GM19240 (cell line): Measurements from ENCODE around the gene CD99L2.
"Not testable (repeated sequence)": the region's sequence is repeated elsewhere in the genome, so short reads cannot be mapped to it uniquely, and the experiment has no call there.

ENCODE experiments used
- DNase-seq: peaks from one replicate; pipeline ENCODE4 v3.0.0; 2011; ENCODE audit warnings: low spot score; ENCODE audit not compliant: insufficient read length

CD99L2 gene

DNA sequence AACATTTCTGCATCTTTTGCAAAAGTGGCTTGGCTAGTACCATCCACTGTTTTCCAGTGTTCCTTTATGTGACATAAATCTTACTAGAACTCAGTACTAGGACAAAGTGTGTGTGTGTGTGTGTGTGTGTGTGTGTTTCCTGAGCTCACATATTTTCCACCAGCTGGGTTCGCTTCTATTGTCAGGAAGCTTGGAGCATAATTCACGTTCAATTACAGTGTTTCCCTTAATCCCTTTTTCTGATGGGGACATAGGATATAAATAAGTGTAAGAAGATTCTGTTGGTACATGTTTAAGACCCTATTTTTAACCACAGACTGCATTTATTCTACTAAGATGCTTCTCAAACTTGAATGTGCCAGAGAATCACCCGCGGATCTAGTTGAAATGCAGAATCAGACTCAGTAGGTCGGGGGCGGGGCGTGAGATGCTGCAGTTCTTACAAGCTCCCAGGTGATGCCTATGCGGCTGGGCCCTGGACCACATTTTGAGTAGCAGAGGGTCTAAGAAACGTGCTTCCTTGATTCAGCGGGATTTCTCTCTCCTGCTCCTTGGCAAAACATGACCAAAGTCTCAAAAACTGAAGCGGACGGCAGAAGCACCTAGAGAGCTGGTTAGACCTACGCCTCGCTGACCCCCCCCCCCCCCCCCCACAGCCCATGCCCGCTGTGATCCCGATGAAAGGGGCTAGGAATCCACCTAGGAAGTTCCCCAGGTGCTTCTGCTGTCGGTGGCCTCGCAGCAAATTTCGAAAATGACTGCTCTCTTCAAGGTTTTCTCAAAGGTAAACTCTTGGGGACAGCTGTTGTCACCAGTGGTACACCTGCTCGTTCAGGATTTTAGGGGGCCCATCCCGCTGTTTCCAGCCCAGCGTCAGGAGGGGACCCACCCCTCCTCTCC is 797 bp downstream of the CD99L2 start:
- DNase-seq = no peak

DNA sequence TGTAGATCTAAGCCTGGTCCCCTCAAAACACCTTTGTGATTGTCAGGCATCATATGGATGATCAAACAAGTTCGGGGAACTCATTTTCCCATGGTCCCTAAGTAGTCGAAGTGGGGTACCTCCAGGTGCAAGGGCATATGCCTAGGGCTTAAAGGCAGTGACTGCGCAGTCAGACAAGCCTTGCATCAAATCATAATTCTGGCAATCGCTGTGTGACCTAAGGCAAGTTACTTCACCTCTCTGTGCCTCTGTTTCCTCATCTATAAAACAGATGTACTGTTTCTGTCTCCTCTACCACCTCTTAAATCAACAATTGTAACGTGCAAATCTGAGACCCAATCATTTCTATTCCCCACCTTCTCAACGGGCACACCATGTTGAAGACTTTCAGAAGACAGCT is 1.8 kb downstream of the CD99L2 start:
- no peak for DNase-seq

DNA sequence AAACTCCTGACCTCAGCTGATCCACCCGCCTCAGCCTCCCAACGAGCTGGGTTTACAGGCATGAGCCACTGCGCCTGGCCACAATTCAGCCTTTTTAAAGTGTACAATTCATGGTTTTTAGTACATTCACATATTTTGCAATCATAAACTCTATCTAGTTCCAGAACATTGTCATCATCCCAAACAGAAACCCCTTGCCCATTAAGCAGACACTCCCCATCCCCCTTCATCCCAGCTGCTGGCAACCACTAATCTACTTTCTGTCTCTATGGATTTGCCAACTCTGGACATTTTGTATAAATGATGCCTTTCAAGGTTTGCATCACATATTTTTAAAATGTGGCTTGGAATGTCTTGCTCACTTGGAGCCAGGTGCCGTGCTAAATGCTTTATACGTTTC is 4.5 kb downstream of the CD99L2 start:
- DNase-seq = no peak

DNA sequence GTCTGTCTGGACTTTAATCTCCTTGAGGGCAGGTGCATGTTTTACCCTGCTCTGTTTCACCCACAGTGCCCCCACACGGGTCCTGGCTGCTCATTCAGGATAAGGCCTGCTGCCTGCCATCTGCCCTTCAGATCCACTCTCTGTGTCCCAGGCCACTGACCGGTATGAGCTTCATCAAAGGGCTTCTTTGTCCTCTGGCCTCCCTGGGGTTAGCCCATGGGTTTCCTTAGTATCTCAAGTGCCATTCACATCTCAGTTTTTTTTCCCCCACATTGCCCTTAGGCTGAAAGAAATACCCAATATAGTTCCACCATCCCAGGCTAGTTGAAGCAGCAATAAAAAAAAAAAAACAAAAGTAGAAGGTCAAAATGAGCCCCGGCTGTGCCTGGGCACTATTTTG is 9.3 kb downstream of the CD99L2 start:
- DNase-seq = no peak

DNA sequence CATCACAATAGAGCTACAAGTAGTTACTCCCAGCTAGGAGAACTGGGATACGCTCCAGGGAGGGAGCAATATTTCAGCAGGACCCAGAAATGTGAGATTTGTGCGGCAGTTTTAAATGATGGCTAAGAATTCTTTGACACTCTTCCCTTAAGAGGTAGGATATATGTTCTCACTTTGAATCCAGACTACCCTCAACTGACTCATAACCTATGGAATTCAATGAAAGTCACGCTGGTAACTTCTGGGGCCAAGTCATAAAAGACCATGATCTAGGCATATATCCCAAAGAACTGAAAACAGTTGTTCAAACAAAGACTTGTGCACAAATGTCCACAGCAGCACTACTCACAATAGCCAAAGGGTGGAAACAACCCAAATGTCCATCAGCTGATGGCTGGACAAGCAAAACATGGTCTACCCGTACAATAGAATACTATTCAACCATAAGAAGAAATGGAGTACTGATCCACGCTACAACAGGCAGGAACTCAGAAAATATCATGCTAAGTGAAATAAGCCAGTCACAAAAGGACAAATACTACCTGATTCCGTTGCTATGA is 10.5 kb downstream of the CD99L2 start:
- no peak for DNase-seq

DNA sequence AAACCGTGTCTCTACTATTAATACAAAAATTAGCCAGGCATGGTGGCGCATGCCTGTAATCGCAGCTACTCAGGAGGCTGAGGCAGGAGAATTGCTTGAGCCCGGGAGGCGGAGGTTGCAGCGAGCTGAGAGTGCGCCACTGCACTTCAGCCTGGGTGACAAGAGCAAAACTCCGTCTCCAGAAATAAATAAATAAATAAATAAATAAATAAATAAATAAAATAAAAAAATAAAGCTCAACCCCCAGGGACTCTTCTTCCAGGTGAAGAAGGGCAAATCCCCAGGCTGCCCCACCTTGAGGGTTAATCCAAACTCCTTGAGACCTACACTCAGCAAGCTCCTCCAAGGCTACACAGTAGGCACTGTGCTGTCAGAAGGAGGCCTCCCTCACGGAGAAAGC is 11.2 kb downstream of the CD99L2 start:
- DNase-seq = not testable (repeated sequence)

DNA sequence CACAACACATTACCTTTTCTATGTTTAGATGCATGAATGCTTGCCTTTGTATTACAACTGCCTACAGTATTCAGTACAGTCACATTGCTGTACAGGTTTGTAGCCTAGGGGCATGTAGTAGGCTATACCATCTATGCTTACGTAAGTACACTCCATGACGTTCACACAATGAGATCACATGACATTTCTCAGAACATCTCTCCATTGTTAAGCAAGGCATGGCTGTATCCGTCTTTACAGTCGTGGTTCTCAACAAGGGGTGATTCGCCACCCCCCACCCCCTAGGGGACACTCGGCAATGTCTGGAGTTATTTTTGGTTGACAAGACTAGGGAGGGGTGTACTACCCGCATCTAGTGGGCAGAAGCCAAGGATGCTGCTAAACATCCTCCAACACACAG is 12.1 kb downstream of the CD99L2 start:
- no peak for DNase-seq

DNA sequence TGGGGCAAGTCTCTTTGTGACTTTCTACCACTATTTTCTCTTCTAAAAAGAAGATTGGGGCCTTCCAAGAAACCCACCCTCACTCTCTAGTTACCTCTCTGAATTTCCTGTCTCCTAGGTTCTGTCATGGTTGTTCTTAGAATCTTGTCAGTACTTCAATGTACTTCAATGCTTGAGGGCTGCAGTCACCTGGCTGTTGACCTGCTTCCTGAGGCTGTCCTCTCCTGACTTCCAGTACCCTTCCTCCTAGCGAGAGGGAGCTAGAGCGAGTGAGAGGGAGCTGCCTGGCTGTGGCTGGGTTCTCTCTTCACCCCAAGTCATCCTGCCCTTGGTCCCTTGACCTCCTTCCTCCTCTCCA is 17.7 kb downstream of the CD99L2 start:
- DNase-seq = no peak

DNA sequence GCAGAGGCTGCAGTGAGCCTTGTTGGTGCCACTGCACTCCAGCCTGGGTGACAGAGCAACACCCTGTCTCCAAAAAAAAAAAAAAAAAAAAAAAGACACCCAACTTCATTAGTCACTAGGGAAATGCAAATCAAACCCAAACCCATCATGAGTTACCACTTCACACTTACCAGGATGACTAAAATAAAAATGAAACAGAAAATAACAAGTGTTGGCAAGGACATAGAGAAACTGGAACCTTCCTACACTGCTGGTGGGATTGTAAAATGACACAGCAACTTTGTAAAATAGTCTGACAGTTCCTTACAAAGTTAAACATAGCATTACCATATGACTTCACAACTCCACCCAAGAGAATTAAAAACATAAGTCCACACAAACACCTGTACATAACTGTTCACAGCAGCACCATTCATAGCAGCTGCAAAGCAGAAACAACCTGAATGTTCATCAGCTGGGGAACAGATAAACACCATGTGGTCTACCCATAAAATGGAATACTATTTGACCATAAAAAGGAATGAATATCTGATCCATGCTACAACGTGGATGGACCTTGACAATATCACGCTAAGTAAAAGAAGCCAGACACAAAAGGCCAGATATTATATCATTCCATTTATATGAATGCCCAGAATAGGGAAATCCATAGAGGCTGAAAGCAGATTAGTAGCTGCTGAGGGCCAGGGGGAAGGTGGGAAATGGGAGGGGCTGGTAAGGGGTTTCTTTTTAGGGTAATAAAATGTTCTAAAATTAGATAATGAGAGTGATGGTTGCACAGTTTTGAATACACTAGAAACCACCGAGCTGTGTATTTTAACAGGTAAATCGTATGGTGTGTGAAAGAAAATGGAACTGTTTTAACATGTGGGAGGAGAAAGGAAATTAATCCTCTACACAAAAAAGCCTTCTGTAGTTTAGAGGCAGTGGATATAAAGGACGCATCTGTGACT is 18.3 kb downstream of the CD99L2 start:
- DNase-seq = no peak

DNA sequence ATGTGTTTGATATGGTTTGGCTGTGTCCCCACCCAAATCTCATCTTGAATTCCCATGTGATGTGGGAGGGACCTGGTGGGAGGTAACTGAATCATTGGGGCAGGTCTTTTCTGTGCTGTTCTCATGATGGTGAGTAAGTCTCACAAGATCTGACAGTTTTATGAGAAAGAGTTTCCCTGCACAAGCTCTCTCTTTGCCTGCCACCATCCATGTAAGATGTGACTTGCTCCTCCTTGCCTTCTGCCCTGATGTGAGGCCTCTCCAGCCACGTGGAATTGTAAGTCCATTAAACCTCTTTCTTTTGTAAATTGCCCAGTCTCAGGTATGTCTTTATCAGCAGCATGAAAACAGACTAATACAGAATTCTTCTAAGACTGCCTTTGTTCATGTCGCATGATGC is 22.8 kb downstream of the CD99L2 start:
- not testable (repeated sequence) for DNase-seq

DNA sequence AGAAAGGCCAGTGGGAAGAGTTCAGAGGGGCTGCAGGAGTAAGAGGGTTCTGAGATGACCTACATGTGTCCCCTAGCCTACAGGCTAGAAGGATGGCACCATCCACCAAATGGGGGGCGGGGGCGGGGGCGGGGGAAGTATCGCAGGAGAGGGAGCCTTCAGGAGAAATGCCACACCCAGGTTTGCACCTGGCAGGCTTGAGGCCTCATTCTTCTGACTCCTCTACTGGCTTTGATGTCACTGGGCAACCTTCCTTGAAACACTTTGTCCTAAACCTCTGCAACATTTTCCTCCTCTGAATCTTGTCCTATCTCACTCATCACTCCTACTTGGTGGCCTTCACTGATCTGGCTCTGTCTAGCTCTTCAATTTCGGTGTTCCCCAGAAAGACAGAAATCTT is 24.0 kb downstream of the CD99L2 start:
- no peak for DNase-seq

DNA sequence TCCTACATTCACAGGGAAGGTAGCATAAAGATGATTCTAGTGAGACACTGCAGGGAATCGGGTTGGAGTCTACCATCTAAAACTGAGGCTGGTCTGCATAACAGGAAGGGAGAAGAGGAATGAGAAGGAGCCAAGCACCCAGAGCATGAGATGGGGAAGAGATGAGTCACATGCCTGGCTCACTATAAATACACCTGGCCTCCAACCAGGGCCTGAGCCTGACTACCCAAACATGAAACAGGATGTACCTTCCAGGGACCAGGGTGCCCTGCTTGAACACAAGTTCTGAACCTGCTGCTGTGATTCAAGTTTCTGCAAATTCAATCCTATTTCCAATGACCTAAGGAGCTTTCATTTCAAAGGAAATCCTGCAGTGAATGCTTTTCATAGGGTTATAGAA is 24.9 kb downstream of the CD99L2 start:
- no peak for DNase-seq

DNA sequence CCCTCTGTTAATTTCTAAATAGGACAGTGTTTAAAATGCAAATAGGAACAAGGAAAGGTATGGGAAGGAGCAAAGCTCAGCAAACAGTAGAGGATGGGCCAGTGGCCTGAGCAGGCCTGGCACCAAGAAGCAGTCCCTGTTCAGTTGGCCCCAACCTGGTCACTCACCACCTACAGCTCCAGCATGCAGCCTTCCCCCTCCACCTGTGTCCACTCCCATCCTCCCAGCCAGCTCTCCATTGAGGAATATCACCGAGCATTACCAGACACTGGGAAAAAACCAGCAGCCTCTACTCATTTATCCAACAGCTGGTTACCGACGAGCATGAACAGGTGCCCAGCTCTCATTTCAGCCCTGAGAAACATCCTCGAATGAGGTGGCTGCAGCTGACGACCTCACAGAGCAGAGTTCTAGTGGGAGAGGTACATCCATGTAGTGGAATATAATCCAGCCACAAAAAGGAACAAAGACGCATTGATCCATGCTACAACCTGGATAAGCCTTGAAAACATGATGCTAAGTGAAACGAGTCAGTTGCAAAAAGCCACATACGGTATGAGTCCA is 25.6 kb downstream of the CD99L2 start:
- DNase-seq = no peak

DNA sequence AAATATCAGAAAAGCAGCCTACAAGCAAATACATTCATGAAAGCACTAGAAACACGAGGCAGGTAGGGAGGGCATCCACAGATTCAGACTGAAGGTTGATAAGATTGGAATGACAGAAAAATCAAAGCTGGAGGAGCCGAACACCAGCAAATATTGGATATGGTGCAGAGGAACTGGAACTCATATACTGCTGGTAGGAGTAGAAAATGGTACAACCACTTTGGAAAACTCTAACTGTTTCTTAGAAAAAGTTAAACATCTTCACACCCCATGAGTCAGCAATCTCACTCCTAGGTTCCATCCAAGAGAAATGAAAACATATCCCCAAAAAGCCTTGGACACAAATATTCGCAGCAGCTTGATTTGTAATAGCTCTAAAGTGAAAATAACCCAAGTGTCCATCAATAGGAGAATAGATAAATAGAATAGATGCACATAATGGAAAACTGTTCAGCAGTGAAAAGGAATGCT is 27.1 kb downstream of the CD99L2 start:
- no peak for DNase-seq

DNA sequence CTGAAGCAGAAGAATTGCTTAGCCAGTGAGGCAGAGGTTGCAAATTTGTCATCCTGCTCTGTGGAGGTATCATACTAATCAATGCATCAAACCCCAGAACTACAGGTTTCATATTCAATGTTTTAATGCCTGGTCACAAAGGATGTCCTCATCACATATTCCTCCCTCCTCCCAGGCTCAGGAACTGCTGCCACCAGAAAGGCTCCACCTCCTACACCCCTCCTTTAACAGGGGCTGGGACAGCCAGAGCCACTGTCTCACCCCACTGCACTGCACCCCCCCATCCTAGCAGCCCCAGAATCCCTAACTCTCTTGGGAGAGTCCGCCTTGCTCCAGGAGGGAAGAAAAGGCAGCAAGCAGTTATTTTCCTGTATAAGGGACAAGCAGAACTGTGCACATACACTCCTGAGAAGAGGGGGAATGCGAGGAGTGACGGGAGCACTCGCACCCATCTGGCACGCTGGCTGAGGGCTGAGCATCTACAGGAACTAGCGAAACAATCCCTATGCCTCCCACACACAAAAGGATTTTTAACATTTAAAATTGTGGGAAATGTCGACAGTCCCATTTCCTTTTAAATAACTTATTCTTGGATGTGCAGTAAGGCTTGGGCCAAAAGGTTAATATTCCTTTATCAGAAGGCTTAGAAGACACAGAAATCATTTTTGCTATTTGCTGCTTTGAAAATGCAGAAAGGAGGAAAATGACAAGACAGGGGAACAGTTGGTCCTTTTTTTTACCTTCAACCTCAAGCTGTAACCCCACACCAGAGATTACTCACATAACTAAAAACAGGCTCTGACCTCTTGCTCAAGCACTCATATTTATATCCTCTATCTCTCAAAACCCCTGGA is 27.8 kb downstream of the CD99L2 start:
- DNase-seq = no peak

DNA sequence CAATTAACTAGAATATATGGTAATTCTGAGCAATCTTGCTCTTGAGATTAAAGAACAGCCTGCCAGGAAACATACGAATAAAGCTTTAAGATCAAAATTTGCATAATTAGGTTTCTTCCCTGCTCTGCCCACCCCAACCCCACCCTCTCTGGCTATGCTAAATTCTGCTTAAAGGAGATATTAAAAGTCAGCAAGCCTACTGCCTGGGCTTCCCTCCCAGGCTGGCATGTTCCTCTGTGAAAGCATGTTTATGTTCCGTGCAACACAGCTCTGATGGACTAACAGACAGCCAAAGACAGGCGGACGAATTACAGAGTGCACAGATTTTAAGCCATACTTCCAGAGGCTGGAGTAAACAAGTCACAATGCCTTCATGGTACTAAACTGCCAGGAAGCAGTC is 28.4 kb downstream of the CD99L2 start:
- DNase-seq = no peak

DNA sequence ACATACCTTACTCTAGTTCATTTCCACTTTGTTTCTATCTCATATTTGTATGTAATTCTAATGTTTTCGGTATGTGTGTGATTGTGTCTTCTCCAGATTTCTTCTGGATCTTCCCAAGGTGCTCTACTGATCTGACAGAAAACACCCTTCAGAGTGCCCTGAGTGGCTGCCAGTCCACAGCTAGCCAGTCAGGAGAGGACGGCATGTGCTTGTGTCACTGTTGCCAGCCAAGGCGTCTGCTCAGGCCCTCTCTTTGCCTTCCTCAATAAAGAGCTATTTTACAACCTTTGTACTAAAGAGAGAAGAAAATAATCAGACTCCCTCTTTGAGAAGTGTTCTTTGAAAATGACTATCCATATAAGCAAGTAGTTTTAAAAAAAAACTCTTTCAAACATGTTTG is 29.0 kb downstream of the CD99L2 start:
- DNase-seq = no peak

DNA sequence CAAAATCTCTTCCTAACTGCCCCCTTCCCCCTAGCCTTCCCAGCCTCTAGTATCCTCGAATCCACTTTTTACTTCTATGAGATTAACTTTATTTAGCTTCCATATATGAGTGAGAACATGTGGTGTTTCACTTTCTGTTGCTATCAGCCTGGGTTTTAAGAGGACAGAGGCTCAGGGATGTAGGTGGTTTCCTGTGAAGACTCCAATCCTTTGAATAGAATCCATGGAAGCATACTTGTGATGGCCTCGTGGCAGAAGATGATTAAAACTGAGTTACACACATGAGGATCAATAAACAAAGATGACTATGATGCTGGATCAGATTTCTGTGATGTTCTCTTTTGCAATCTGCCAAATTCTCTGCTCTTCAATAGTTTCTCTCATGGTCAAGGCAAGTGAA is 29.8 kb downstream of the CD99L2 start:
- DNase-seq = no peak

DNA sequence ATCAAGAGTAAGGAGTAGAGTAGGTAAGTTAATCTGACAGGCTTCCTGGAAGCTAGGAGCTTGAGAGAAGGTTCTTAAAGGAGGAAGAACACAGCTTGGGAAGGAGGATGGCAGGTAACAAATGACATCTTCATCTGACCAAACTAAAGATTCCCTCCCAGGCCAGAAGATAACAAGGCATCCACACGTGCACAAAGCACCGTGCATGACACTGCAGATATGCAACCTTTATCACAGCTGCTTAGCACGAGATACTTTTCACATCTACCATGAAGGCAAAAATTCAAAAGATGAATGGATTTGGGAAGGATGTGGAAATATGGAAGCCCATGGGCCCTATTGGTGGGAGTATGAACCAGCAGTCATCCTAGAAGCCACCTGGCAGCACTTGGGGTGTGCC is 34.3 kb downstream of the CD99L2 start:
- no peak for DNase-seq

DNA sequence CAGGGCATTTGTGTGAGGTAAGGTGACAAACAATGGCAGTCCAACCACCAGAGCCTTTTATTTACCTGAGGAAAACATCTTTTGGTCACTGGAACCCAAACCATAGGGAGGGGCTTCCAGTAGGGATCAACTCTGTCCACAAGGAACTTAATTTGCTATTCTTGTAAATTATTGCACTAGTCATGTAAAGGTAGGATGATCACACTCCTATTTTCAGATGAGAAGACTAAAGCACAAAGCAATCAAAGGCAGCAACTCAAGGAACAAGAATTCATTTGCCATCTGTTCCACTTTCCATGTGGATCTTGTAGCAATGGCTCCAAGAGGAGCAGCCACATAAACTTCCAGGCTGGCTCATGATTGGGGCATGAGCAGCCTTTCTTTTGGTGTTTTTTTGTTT is 35.3 kb downstream of the CD99L2 start:
- DNase-seq = no peak

DNA sequence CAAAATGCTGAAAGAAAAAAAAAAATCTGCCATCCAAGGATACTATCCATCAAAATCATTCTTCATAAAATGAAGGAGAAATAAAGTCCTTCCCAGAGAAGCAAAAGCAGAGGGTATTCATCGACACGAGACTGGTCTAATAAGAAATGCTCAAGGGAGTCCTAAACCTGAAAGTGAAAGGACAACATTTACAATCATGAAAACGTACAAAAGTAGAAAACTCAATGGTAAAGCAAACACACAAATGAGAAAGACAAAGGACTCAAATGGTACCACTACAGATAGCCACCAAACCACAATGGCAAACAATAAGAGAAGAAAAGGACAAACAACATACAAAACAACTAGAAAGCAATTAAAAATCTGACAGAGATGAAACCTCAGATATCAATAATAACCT is 41.0 kb downstream of the CD99L2 start:
- DNase-seq = no peak
